Neural cell (in vitro differentiated cells): ENCODE measurements around the gene DNAJC10. TPM values are rescaled to one million over a fixed set of nuclear protein-coding genes. Genes with fewer than 3 reads are reported as not detected.
"Not testable (repeated sequence)": the region's sequence is repeated elsewhere in the genome, so short reads cannot be mapped to it uniquely, and the experiment has no call there.

Experiments
- H2AFZ ChIP-seq: fragments of 200-600, 300-800 bp; sonication (generic), shearing (Covaris generic); 2 replicates; pipeline ENCODE4 v1.6.0; 2014; ENCODE audit warnings: low read depth, mild to moderate bottlenecking, antibody characterized with exemption, low read length, moderate library complexity
- H3F3A ChIP-seq: fragments of 200-600 bp; shearing (Covaris generic); 2 replicates; pipeline ENCODE4 v1.6.1; 2016; ENCODE audit warnings: mild to moderate bottlenecking, moderate library complexity, mixed read lengths, antibody characterized with exemption, low read length; ENCODE audit not compliant: insufficient read depth, poor library complexity, severe bottlenecking
- H3K27ac ChIP-seq: fragments of 200-600, 300-800 bp; sonication (generic), shearing (Covaris generic); 2 replicates; pipeline ENCODE4 v1.5.1; 2014; ENCODE audit warnings: mild to moderate bottlenecking, low read length, moderate library complexity
- H3K27me3 ChIP-seq: fragments of 300-800, 200-600 bp; sonication (generic), shearing (Covaris generic); 2 replicates; pipeline ENCODE4 v1.6.0; 2014; ENCODE audit warnings: mild to moderate bottlenecking, low read depth, low read length, moderate library complexity; ENCODE audit not compliant: insufficient read depth
- H3K36me3 ChIP-seq: fragments of 300-800, 200-600 bp; sonication (generic), shearing (Covaris generic); 2 replicates; pipeline ENCODE4 v1.5.1; 2014; ENCODE audit warnings: mild to moderate bottlenecking, antibody characterized with exemption, low read length, moderate library complexity; ENCODE audit not compliant: insufficient read depth
- H3K4me2 ChIP-seq: fragments of 300-800, 200-600 bp; sonication (generic), shearing (Covaris generic); 2 replicates; pipeline ENCODE4 v1.6.0; 2014; ENCODE audit warnings: mild to moderate bottlenecking, low read length
- H3K4me3 ChIP-seq: fragments of 300-800, 200-600 bp; sonication (generic), shearing (Covaris generic); 2 replicates; pipeline ENCODE4 v1.5.1; 2014; ENCODE audit warnings: mild to moderate bottlenecking, low read length, moderate library complexity
- H3K79me2 ChIP-seq: fragments of 200-600 bp; shearing (Covaris generic); replicated peaks from 2 replicates; pipeline ENCODE4 v1.6.0; 2014; ENCODE audit warnings: mild to moderate bottlenecking, low read length, moderate library complexity; ENCODE audit not compliant: insufficient read depth
- H3K9ac ChIP-seq: fragments of 300-800, 200-600 bp; sonication (generic), shearing (Covaris generic); 2 replicates; pipeline ENCODE4 v1.6.1; 2016; ENCODE audit warnings: mild to moderate bottlenecking, low read length, mixed read lengths
- H3K9me2 ChIP-seq: fragments of 200-600 bp; shearing (Covaris generic); 2 replicates; pipeline ENCODE4 v1.6.1; 2016; ENCODE audit warnings: mild to moderate bottlenecking, low read length, mixed read lengths; ENCODE audit not compliant: insufficient read depth
- H3K9me3 ChIP-seq: fragments of 200-600, 300-800 bp; sonication (generic), shearing (Covaris generic); 2 replicates; pipeline ENCODE4 v1.6.1; 2016; ENCODE audit warnings: mild to moderate bottlenecking, mixed run types, low read length, moderate library complexity, mixed read lengths
- H4K20me1 ChIP-seq: fragments of 200-600 bp; shearing (Covaris generic); 2 replicates; pipeline ENCODE4 v1.6.1; 2016; ENCODE audit warnings: mild to moderate bottlenecking, mixed run types; ENCODE audit not compliant: insufficient read depth
- CTCF ChIP-seq: fragments of 450-650 bp; IDR thresholded peaks from 2 replicates; pipeline ENCODE4 v1.5.1; 2014; ENCODE audit warnings: antibody characterized with exemption, mild to moderate bottlenecking, moderate library complexity; ENCODE audit not compliant: poor library complexity, severe bottlenecking
- EP300 ChIP-seq: fragments of 450-650 bp; conservative IDR thresholded peaks from 2 replicates; pipeline ENCODE4 v1.6.1; 2014; ENCODE audit warnings: antibody characterized with exemption, mild to moderate bottlenecking, moderate library complexity; ENCODE audit not compliant: poor library complexity, severe bottlenecking
- EZH2 ChIP-seq: fragments of 200-600, 300-800 bp; shearing (Covaris generic), sonication (generic); IDR thresholded peaks from 2 replicates; pipeline ENCODE4 v1.6.1; 2014; ENCODE audit warnings: antibody characterized with exemption, low read length, borderline replicate concordance, mild to moderate bottlenecking; ENCODE audit not compliant: insufficient read depth, poor library complexity, severe bottlenecking
- MXI1 ChIP-seq: fragments of 450-650 bp; conservative IDR thresholded peaks from 2 replicates; pipeline ENCODE4 v1.6.1; 2014; ENCODE audit warnings: antibody characterized with exemption, mild to moderate bottlenecking; ENCODE audit not compliant: poor library complexity, severe bottlenecking
- POLR2AphosphoS5 ChIP-seq: IDR thresholded peaks from 2 replicates; pipeline ENCODE4 v1.6.1; 2012
- RAD21 ChIP-seq: fragments of 450-650 bp; conservative IDR thresholded peaks from 2 replicates; pipeline ENCODE4 v1.6.1; 2014; ENCODE audit warnings: antibody characterized with exemption, mild to moderate bottlenecking, moderate library complexity
- REST ChIP-seq: IDR thresholded peaks from 2 replicates; pipeline ENCODE4 v1.6.1; 2012; ENCODE audit warnings: borderline replicate concordance
- SMC3 ChIP-seq: fragments of 450-650 bp; conservative IDR thresholded peaks from 2 replicates; pipeline ENCODE4 v1.6.1; 2014; ENCODE audit warnings: antibody characterized with exemption, mild to moderate bottlenecking, moderate library complexity; ENCODE audit not compliant: poor library complexity
- TAF1 ChIP-seq: IDR thresholded peaks from 2 replicates; pipeline ENCODE4 v1.6.1; 2012; ENCODE audit warnings: low read depth
- polyA plus RNA-seq: library from polyadenylated mRNA; depleted of rRNA; stranded (reverse); fragments of >200 nt; gene quantifications from 2 replicates; pipeline ENCODE4 v1.2.3, GENCODE V29; 2014

DNAJC10 gene
- polyA plus RNA-seq, 1 donor from 2014 or later, result 92.5 TPM

GRCh38 chr2:182745061-182745460, 29.0 kb downstream of the DNAJC10 start:
- H3K9ac ChIP-seq, result no peak overlapping the region
- no peak for TF ChIP-seq TAF1
- TF ChIP-seq CTCF, result no peak
- no peak for TF ChIP-seq SMC3
- no peak for TF ChIP-seq EP300
- TF ChIP-seq POLR2AphosphoS5, result no peak
- TF ChIP-seq RAD21, result no peak
- no peak for TF ChIP-seq REST
- TF ChIP-seq MXI1, result no peak
- H3K9me3 ChIP-seq, result no peaks in the 10 kb centered on the region
- H3K27ac ChIP-seq, result no peak overlapping the region
- no peak overlapping the region for H3K4me3 ChIP-seq
- no peaks in the 10 kb centered on the region for H4K20me1 ChIP-seq
- no peaks in the 10 kb centered on the region for H3F3A ChIP-seq
- H3K79me2 ChIP-seq, result no peaks in the 10 kb centered on the region
- H3K9me2 ChIP-seq, result no peaks in the 10 kb centered on the region
- no peak overlapping the region for H2AFZ ChIP-seq
- no peaks in the 10 kb centered on the region for H3K27me3 ChIP-seq
- H3K36me3 ChIP-seq, result peaks cover 8% of the 10 kb centered on the region
- no peak overlapping the region for H3K4me2 ChIP-seq

DNA sequence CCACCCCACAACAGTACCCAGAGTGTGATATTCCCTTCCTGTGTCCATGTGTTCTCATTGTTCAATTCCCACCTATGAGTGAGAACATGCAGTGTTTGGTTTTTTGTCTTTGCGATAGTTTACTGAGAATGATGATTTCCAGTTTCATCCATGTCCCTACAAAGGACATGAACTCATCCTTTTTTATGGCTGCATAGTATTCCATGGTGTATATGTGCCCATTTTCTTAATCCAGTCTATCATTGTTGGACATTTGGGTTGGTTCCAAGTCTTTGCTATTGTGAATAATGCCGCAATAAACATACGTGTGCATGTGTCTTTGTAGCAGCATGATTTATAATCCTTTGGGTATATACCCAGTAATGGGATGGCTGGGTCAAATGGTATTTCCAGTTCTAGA, 29.8 kb downstream of the DNAJC10 start:
- not testable (repeated sequence) for H3K79me2 ChIP-seq, H4K20me1 ChIP-seq, H2AFZ ChIP-seq, H3K27ac ChIP-seq, H3K9me2 ChIP-seq, H3K9ac ChIP-seq, H3K4me3 ChIP-seq, H3F3A ChIP-seq, H3K27me3 ChIP-seq, H3K4me2 ChIP-seq, H3K9me3 ChIP-seq
- peaks cover 14% of the 10 kb centered on the region for H3K36me3 ChIP-seq

- Histone ChIP-seq H3K27me3 (no peaks in the 10 kb centered on the region), H3K27ac (no peak overlapping the region), H3K9me2 (no peaks in the 10 kb centered on the region), H3K36me3 (peaks cover 9% of the 10 kb centered on the region), H3K79me2 (no peaks in the 10 kb centered on the region), H3K4me2 (no peak overlapping the region), H3K9me3 (no peaks in the 10 kb centered on the region), H3F3A (no peaks in the 10 kb centered on the region), H3K9ac (no peak overlapping the region), H2AFZ (no peak overlapping the region), H3K4me3 (no peak overlapping the region), H4K20me1 (no peaks in the 10 kb centered on the region)
- TF ChIP-seq RAD21 (no peak), EZH2 (no peak), POLR2AphosphoS5 (no peak), CTCF (no peak), MXI1 (no peak), SMC3 (no peak), TAF1 (no peak), EP300 (no peak), REST (no peak)
Observed at GRCh38 chr2:182754231-182754630, 38.2 kb downstream of the DNAJC10 start.
